GM20000 (cell line): ENCODE measurements around the gene BMERB1.

Experiments used
- DNase-seq: peaks from one replicate; pipeline ENCODE4 v3.0.0; 2012; ENCODE audit warnings: low spot score
- TF ChIP-seq, protein P1 (sequence below): IDR thresholded peaks from 2 replicates; pipeline ENCODE4 v1.5.1; 2012; ENCODE audit warnings: mild to moderate bottlenecking, control low read depth; ENCODE audit errors: extremely low read depth, missing control alignments

BMERB1 gene

DNA sequence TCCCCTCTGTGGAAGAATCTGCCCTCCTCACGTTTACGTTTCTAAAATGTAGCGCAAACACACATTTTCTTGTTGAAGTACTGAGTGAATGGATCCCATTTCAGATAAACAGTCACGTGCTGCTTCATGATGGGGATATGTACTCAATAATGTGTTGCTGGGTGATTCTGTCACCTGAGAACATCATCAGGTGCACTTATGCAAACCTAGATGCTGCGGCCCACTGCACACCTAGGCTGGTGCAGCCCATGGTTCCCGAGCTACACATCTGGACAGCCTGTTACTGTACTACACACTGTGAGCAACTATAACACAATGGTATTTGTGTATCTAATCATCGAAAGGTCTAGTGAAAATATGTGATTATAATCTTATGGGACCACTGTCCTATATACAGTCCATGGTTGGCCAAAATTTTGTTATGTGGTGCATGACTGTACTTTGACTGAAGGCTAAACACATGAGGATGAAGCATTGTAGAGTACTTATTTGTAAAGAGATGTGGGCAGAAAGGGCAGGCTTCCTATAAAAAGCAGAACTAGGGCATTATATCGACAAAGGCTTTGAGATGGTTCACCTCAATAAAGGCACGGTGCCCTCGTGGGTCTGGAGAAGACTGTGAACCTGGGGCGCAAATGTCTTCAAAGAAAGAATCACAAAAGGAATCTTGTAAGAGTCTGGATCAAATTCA is 182.2 kb downstream of the BMERB1 start:
- no peak for DNase-seq
- TF ChIP-seq, protein P1, sequence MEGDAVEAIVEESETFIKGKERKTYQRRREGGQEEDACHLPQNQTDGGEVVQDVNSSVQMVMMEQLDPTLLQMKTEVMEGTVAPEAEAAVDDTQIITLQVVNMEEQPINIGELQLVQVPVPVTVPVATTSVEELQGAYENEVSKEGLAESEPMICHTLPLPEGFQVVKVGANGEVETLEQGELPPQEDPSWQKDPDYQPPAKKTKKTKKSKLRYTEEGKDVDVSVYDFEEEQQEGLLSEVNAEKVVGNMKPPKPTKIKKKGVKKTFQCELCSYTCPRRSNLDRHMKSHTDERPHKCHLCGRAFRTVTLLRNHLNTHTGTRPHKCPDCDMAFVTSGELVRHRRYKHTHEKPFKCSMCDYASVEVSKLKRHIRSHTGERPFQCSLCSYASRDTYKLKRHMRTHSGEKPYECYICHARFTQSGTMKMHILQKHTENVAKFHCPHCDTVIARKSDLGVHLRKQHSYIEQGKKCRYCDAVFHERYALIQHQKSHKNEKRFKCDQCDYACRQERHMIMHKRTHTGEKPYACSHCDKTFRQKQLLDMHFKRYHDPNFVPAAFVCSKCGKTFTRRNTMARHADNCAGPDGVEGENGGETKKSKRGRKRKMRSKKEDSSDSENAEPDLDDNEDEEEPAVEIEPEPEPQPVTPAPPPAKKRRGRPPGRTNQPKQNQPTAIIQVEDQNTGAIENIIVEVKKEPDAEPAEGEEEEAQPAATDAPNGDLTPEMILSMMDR = no peak

DNA sequence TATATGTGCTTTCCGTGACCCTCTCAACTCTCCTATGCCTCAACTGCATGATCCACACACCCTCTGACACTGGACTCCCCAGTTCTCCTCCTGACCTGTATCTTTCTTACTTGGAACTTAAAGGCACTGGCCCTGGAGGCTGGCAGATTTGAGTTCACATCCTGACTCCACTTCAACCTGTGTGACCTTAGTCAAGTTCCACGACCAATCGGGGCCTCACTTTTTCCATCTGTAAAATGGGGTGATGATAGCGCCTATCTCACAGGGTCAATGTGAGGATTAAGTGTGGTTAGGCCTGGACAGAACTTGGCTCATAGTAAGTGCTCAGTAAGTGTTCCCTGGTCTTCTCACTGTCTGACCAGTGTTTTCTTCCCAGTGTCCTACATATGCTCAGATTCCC is 183.5 kb downstream of the BMERB1 start:
- no peak for DNase-seq

DNA sequence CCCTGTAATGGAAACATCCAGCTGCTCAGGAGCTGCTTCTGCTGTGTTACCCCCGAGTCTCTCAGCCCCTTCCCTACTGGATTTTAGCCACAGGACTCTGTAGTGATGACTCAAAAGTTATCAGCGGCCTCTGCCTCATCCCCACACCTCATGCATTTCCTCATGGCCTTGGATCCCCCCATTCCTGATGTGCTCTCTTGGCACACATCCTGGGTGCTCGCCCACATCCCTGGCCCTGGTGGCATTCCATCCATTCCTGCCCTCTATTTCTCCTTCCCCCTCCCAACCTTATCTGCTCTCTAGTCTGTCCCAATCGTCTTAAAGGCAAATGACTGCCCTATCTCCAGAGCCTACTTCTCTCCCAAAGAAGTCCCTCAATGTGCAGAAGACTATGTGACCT is 184.0 kb downstream of the BMERB1 start:
- no peak for DNase-seq

More for the DNA sequence above, 183.5 kb downstream of the BMERB1 start:
- TF ChIP-seq, protein P1 = no peak

DNA sequence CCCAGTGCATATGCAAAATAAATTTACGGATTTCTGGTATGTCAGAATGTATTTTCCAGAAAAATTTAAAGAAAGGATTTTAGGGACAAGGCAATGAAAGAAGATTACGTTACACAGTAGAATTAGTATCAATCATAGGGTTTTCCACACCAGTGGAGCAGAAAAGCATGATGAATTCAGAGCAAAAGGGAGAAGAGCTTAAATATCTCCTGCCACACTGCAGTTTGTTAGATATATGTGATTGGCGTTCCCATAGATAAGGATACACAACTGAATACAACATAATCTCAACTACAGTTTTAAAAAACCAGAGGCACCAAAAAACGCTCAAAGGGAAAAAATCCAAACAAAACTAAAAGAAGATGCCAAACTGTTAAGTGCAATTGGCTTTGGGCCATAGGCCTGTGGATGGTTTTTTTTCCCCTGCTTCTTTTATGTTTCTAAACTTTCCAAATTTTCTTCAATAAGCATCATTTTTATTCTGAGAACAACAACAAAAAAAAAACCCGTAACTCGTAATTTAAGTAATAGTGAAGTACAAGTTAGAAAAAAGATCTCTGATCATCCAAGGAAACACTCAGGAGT is 186.3 kb downstream of the BMERB1 start:
- TF ChIP-seq, protein P1 = no peak
- no peak for DNase-seq

More for the DNA sequence above, 184.0 kb downstream of the BMERB1 start:
- TF ChIP-seq, protein P1 = no peak

DNA sequence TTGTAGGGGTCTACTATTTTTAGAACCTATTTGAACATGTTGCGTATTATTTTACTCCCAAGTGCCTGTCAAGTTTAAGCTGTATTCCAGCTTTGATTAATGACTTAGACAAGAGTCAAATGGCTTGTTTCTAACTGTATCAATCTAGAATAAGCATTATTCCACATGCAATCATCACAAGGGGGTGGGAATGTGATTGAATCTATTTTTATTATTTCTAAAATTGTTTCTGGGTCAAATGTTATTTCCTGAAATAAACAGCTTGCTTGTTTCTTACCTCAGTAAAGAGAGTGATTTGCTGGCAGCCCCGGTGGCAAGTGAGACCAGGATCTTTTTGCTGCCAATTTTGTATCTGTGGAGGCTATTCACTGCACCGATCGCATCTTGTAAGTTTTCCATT is 187.1 kb downstream of the BMERB1 start:
- TF ChIP-seq, protein P1 = no peak

DNA sequence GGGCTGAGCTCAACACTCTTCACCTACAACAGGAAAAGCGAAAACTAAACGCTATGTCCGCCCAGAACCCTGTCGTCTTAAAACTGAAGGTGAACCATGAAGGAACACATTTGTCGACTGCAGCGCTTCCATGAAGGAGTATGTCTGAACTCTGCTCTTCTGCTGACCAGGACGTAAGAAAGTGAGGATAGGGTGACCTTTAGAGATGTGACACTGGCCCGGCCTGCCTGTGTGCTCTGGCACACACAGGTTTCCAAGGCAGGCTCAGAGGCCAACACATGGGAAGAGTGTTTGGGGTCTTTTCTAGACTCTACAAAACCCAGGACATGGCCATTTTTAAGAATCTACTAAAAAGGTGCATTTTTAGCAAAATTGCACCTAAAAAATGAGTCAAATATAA is 187.5 kb downstream of the BMERB1 start:
- TF ChIP-seq, protein P1 = no peak
- no peak for DNase-seq

More for the DNA sequence above, 187.1 kb downstream of the BMERB1 start:
- no peak for DNase-seq

DNA sequence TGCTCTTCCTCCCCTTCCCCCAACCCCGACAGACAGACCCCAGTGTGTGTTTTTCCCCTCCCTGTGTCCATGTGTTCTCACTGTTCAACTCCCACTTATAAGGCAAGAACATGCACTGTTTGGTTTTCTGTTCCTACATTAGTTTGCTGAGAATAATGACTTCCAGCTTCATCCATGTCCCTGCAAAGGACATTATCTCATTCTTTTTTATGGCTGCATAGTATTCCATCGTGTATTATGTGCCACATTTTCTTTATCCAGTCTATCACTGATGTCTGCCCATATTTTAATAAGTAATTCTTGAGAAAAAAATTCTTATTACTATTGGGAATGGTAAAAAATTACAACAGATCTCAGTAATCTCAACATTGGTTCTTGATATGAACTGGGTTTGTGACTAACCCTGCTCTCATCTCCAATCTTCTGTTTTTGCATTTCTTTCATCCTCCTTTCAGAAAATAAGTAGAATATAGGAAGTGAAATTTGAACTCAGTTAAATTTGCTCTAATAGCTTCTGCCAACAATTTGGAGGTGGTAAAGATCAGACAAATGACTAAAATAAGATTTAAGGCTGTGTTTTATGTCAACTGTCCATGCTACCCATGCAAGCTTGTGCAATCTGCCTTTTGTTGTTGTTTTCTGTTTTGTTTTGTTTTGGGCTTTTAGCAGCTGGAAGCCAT is 197.5 kb downstream of the BMERB1 start:
- TF ChIP-seq, protein P1 = no peak
- no peak for DNase-seq
